H9 (cell line): ENCODE results near the gene CXCR5. TPM values are rescaled to one million over a fixed set of nuclear protein-coding genes. Genes with fewer than 3 reads are reported as not detected.

ENCODE experiments used
- DNase-seq: peaks from one replicate; pipeline ENCODE4 v3.0.0-alpha.2; 2017
- H2AFZ ChIP-seq: one replicate; pipeline ENCODE4 v1.6.1; 2013; ENCODE audit warnings: mild to moderate bottlenecking, low read length, control low read depth, moderate library complexity
- H2AK5ac ChIP-seq: 2 replicates; pipeline ENCODE4 v1.6.1; 2013; ENCODE audit warnings: low read length, control low read depth, mixed read lengths; ENCODE audit not compliant: insufficient read length
- H2BK120ac ChIP-seq: one replicate; pipeline ENCODE4 v1.6.1; 2013; ENCODE audit warnings: low read depth, mild to moderate bottlenecking, low read length, control low read depth, inconsistent platforms; ENCODE audit not compliant: poor library complexity, severe bottlenecking
- H2BK12ac ChIP-seq: 2 replicates; pipeline ENCODE4 v1.6.1; 2013; ENCODE audit warnings: low read length, control low read depth, mixed read lengths, low read depth; ENCODE audit not compliant: insufficient read length
- H2BK15ac ChIP-seq: 2 replicates; pipeline ENCODE4 v1.6.1; 2013; ENCODE audit warnings: low read depth, low read length, control low read depth
- H2BK20ac ChIP-seq: one replicate; pipeline ENCODE4 v1.6.1; 2013; ENCODE audit warnings: low read depth, mild to moderate bottlenecking, low read length, control low read depth, inconsistent platforms; ENCODE audit not compliant: poor library complexity, severe bottlenecking
- H2BK5ac ChIP-seq: 2 replicates; pipeline ENCODE4 v1.6.1; 2013; ENCODE audit warnings: low read length, control low read depth, mixed read lengths; ENCODE audit not compliant: insufficient read length
- H3K14ac ChIP-seq: 2 replicates; pipeline ENCODE4 v1.6.1; 2013; ENCODE audit warnings: low read length, control low read depth; ENCODE audit not compliant: insufficient read depth
- H3K18ac ChIP-seq: 2 replicates; pipeline ENCODE4 v1.6.1; 2013; ENCODE audit warnings: low read depth, mild to moderate bottlenecking, mixed read lengths, low read length, control low read depth; ENCODE audit not compliant: insufficient read length
- H3K23ac ChIP-seq: 2 replicates; pipeline ENCODE4 v1.6.1; 2013; ENCODE audit warnings: low read length, control low read depth, mixed read lengths, low read depth; ENCODE audit not compliant: insufficient read length
- H3K23me2 ChIP-seq: 2 replicates; pipeline ENCODE4 v1.6.1; 2013; ENCODE audit warnings: low read depth, mild to moderate bottlenecking, mixed read lengths, low read length, control low read depth; ENCODE audit not compliant: insufficient read length, poor library complexity, severe bottlenecking
- H3K27ac ChIP-seq: 2 replicates; pipeline ENCODE4 v1.5.1; 2013; ENCODE audit warnings: low read length, control low read depth, mixed read lengths, low read depth; ENCODE audit not compliant: insufficient read length
- H3K27me3 ChIP-seq: 2 replicates; pipeline ENCODE4 v1.6.1; 2013; ENCODE audit warnings: low read length, control low read depth, inconsistent platforms; ENCODE audit not compliant: insufficient read depth
- H3K4ac ChIP-seq: 2 replicates; pipeline ENCODE4 v1.6.1; 2013; ENCODE audit warnings: low read depth, mild to moderate bottlenecking, control low read depth, inconsistent platforms, low read length, moderate library complexity
- H3K4me1 ChIP-seq: 2 replicates; pipeline ENCODE4 v1.6.1; 2013; ENCODE audit warnings: low read length, control low read depth, inconsistent platforms; ENCODE audit not compliant: insufficient read depth
- H3K4me2 ChIP-seq: 2 replicates; pipeline ENCODE4 v1.6.1; 2013; ENCODE audit warnings: low read length, control low read depth, mixed read lengths; ENCODE audit not compliant: insufficient read length, insufficient read depth
- H3K56ac ChIP-seq: 2 replicates; pipeline ENCODE4 v1.6.1; 2013; ENCODE audit warnings: low read depth, mild to moderate bottlenecking, mixed read lengths, low read length, control low read depth; ENCODE audit not compliant: insufficient read length
- H3K79me1 ChIP-seq: 2 replicates; pipeline ENCODE4 v1.6.1; 2013; ENCODE audit warnings: low read depth, mild to moderate bottlenecking, moderate library complexity, low read length, control low read depth, inconsistent platforms; ENCODE audit not compliant: insufficient read depth, poor library complexity, severe bottlenecking
- H3K79me2 ChIP-seq: 2 replicates; pipeline ENCODE4 v1.6.1; 2013; ENCODE audit warnings: low read length, control low read depth, inconsistent platforms; ENCODE audit not compliant: insufficient read depth
- H3K9ac ChIP-seq: 2 replicates; pipeline ENCODE4 v1.6.1; 2013; ENCODE audit warnings: low read length, control low read depth, mixed read lengths; ENCODE audit not compliant: insufficient read length; ENCODE audit errors: extremely low read depth
- H3K9me3 ChIP-seq: one replicate; pipeline ENCODE4 v1.6.1; 2013; ENCODE audit warnings: low read depth, low read length, inconsistent platforms; ENCODE audit not compliant: control insufficient read depth
- H3T11ph ChIP-seq: one replicate; pipeline ENCODE4 v1.6.1; 2013; ENCODE audit warnings: mild to moderate bottlenecking, low read length, control low read depth, inconsistent platforms
- H4K20me1 ChIP-seq: one replicate; pipeline ENCODE4 v1.6.1; 2013; ENCODE audit not compliant: control insufficient read depth, insufficient read length, insufficient read depth
- H4K5ac ChIP-seq: 2 replicates; pipeline ENCODE4 v1.6.1; 2013; ENCODE audit warnings: low read depth, mild to moderate bottlenecking, mixed read lengths, low read length, control low read depth; ENCODE audit not compliant: insufficient read length
- H4K8ac ChIP-seq: replicated peaks from 2 replicates; pipeline ENCODE4 v1.6.1; 2013; ENCODE audit warnings: low read length, control low read depth, mixed read lengths, low read depth; ENCODE audit not compliant: insufficient read length
- H4K91ac ChIP-seq: 2 replicates; pipeline ENCODE4 v1.6.1; 2013; ENCODE audit warnings: low read depth, mild to moderate bottlenecking, moderate library complexity, mixed read lengths, low read length, control low read depth; ENCODE audit not compliant: insufficient read length
- H3K27ac Mint-ChIP-seq, 3 experiments: 2 replicates in 2 of 3; 3 replicates in 1 of 3; pipeline ENCODE4 v1.8.0; 2020 to 2021; ENCODE audit warnings: mixed read lengths in 3 of 3, mild to moderate bottlenecking in 1 of 3, moderate library complexity in 1 of 3
- H3K27me3 Mint-ChIP-seq: 2 replicates; pipeline ENCODE4 v1.8.0; 2021; ENCODE audit warnings: low read depth, mild to moderate bottlenecking, moderate library complexity, mixed read lengths
- H3K36me3 Mint-ChIP-seq, 3 experiments: 2 replicates in 2 of 3; 3 replicates in 1 of 3; pipeline ENCODE4 v1.8.0; 2020 to 2021; ENCODE audit warnings: low read depth in 3 of 3, mixed read lengths in 3 of 3; ENCODE audit not compliant: insufficient read depth in 1 of 3
- H3K4me1 Mint-ChIP-seq, 2 experiments: 2 replicates each; pipeline ENCODE4 v1.8.0; 2020; ENCODE audit warnings: mixed read lengths in 2 of 2
- H3K4me3 Mint-ChIP-seq, 2 experiments: 2 replicates in 1 of 2; 3 replicates in 1 of 2; pipeline ENCODE4 v1.8.0; 2020 to 2021; ENCODE audit warnings: mild to moderate bottlenecking in 2 of 2, mixed read lengths in 2 of 2, moderate library complexity in 1 of 2
- H3K9me3 Mint-ChIP-seq, 2 experiments: 2 replicates in 1 of 2; 3 replicates in 1 of 2; pipeline ENCODE4 v1.8.0; 2020; ENCODE audit warnings: mild to moderate bottlenecking in 2 of 2, mixed read lengths in 2 of 2, moderate library complexity in 1 of 2
- WGBS: extraction: QIAGEN DNeasy Blood & Tissue Kit; methylation state at CpG from one replicate; pipeline ENCODE4 v1.1.7; 2013; ENCODE audit warnings: missing lambda C conversion rate, low lambda C conversion rate, mixed read lengths; ENCODE audit not compliant: insufficient read length; ENCODE audit errors: extremely low coverage; 5-methylcytosine and 5-hydroxymethylcytosine counted together
- total RNA-seq: library from RNA; stranded (reverse); gene quantifications from 2 replicates; pipeline ENCODE4 v1.2.1, GENCODE V29; 2021
- TF ChIP-seq, protein P1 (sequence below): fragments of 200-600 bp; sonication (generic); conservative IDR thresholded peaks from 3 replicates; pipeline ENCODE4 v1.8.0; 2021; ENCODE audit warnings: antibody characterized with exemption, mild to moderate bottlenecking

Gene CXCR5
- total RNA-seq, 1 experiment from 2014 or later = 0.07 TPM

DNA sequence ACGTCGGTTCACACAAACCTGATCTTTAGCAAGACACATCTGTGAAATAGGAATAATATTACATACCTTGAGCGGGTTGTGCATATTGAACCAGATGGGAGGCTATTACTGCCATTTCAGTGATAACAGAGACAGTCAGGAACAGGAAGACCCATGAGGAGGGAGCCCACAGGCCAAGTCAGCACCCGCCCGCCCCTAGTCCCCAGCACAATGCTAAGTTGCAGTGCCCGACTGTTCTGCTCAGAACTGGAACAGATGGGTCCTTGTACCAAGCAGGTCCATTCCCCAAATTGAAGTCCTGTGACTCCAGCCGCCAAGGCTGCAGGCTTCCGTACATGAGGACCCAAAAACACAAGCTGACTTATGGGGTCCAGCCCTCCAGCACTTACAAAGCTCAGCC is 9.3 kb downstream of the CXCR5 start:
- no peak overlapping the region for H2AK5ac ChIP-seq
- H3K79me2 ChIP-seq = no peaks in the 10 kb centered on the region

More for the DNA sequence above, 9.3 kb downstream of the CXCR5 start:
- Mint-ChIP-seq H3K36me3 (peaks cover 3 to 13% (median 12%) of the 10 kb centered on the region in 3 experiments; a peak in 5 of 7 replicates), H3K4me3 (no peak overlapping the region), H3K9me3 (no peaks in the 10 kb centered on the region; a peak in 1 of 5 replicates), H3K27ac (no peak overlapping the region), H3K4me1 (peaks cover 39 to 47% of the 10 kb centered on the region in 2 experiments), H3K27me3 (peaks cover 24% of the 10 kb centered on the region)
- no CpG with 5 or more reads among the region's 8 CpGs for WGBS
- Histone ChIP-seq H3K4me1 (peaks cover 13% of the 10 kb centered on the region; the same call in 1 of the 2 replicates), H3K9me3 (no peaks in the 10 kb centered on the region), H3K14ac (no peak overlapping the region), H2BK20ac (no peak overlapping the region), H3K18ac (no peak overlapping the region), H4K5ac (no peak overlapping the region), H3T11ph (no peak overlapping the region), H3K23me2 (no peaks in the 10 kb centered on the region), H3K4me2 (no peak overlapping the region), H3K9ac (no peak overlapping the region), H2AFZ (no peak overlapping the region), H4K91ac (no peak overlapping the region), H2BK5ac (no peak overlapping the region), H3K23ac (no peak overlapping the region), H3K27ac (no peak overlapping the region), H3K4ac (no peak overlapping the region), H4K8ac (no peak overlapping the region), H2BK15ac (no peak overlapping the region), H3K79me1 (no peaks in the 10 kb centered on the region), H4K20me1 (peaks cover 3% of the 10 kb centered on the region), H2BK120ac (no peak overlapping the region), H3K27me3 (no peaks in the 10 kb centered on the region; the same call in 1 of the 2 replicates), H2BK12ac (no peak overlapping the region), H3K56ac (no peak overlapping the region)
- TF ChIP-seq, protein P1, sequence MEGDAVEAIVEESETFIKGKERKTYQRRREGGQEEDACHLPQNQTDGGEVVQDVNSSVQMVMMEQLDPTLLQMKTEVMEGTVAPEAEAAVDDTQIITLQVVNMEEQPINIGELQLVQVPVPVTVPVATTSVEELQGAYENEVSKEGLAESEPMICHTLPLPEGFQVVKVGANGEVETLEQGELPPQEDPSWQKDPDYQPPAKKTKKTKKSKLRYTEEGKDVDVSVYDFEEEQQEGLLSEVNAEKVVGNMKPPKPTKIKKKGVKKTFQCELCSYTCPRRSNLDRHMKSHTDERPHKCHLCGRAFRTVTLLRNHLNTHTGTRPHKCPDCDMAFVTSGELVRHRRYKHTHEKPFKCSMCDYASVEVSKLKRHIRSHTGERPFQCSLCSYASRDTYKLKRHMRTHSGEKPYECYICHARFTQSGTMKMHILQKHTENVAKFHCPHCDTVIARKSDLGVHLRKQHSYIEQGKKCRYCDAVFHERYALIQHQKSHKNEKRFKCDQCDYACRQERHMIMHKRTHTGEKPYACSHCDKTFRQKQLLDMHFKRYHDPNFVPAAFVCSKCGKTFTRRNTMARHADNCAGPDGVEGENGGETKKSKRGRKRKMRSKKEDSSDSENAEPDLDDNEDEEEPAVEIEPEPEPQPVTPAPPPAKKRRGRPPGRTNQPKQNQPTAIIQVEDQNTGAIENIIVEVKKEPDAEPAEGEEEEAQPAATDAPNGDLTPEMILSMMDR = no peak
- no peak for DNase-seq
